ENCODE data around the gene CD2AP. TPM values are rescaled to one million over a fixed set of nuclear protein-coding genes. Genes with fewer than 3 reads are reported as not detected.

CD2AP gene
- total RNA-seq, 2 donors from 2014 or later: 34.4 to 45.3 TPM

GRCh38 chr6:47674673-47675072 lies 197.1 kb downstream of the CD2AP start:
- ATAC-seq: no peak
- Mint-ChIP-seq H3K4me3 (no peak overlapping the region), H3K27ac (no peak overlapping the region), H3K27me3 (peaks cover 27% of the 10 kb centered on the region), H3K4me1 (no peaks in the 10 kb centered on the region), H3K36me3 (ENCODE audit: low read depth) (no peaks in the 10 kb centered on the region)
- no peak for DNase-seq
- H3K9me3 ChIP-seq (ENCODE audit: control insufficient read depth, low read length, poor library complexity, severe bottlenecking): no peaks in the 10 kb centered on the region

Other genes with a start within 250 kb of the CD2AP start
- under 1 TPM; 0.10 to 0.47 TPM for gene TNFRSF21, start 167.9 kb upstream of the CD2AP start, total RNA-seq
- gene ADGRF4, start 220.8 kb downstream of the CD2AP start, total RNA-seq: not detected